SIG-M5 treated with dmso at 0.1 percent for 504 hours (cell line): Measurements from ENCODE around the gene CFAP58.

Experiments used
- DNase-seq: peaks from one replicate; lab custom pipeline; 2025; ENCODE audit not compliant: unreplicated experiment; lab: John Stamatoyannopoulos, UW

The CFAP58 gene

GRCh38 chr10:104353325-104354048 is at the start of gene CFAP58:
Gene CFAP58, plus strand, starts transcription at chr10:104353833. Its CDS starts 65 bp downstream, at chr10:104353898.
- DNase-seq = peak; percentile 50

GRCh38 chr10:104304356-104304745 is 49.3 kb upstream of the CFAP58 start:
- DNase-seq = no peak

- no peak for DNase-seq
Measured at GRCh38 chr10:104304927-104305326, 48.7 kb upstream of the CFAP58 start.

GRCh38 chr10:104306897-104307296 is 46.7 kb upstream of the CFAP58 start:
- no peak for DNase-seq

GRCh38 chr10:104307576-104308438 is 45.8 kb upstream of the CFAP58 start:
- no peak for DNase-seq

GRCh38 chr10:104308439-104308903 is 45.2 kb upstream of the CFAP58 start:
- DNase-seq = no peak

- no peak for DNase-seq
Measured at GRCh38 chr10:104309980-104310978, 43.4 kb upstream of the CFAP58 start.

- DNase-seq = no peak
Measured at GRCh38 chr10:104311184-104311720, 42.4 kb upstream of the CFAP58 start.

GRCh38 chr10:104314591-104315485 is 38.8 kb upstream of the CFAP58 start:
- no peak for DNase-seq

GRCh38 chr10:104315486-104315921 is 38.1 kb upstream of the CFAP58 start:
- no peak for DNase-seq

- DNase-seq = no peak
Measured at GRCh38 chr10:104316321-104317099, 37.1 kb upstream of the CFAP58 start.

- DNase-seq = no peak
Measured at GRCh38 chr10:104317269-104317710, 36.3 kb upstream of the CFAP58 start.

- DNase-seq = no peak
Measured at GRCh38 chr10:104317726-104318299, 35.8 kb upstream of the CFAP58 start.

- no peak for DNase-seq
Measured at GRCh38 chr10:104318326-104318725, 35.3 kb upstream of the CFAP58 start.

GRCh38 chr10:104318810-104319741 is 34.6 kb upstream of the CFAP58 start:
- no peak for DNase-seq

GRCh38 chr10:104321226-104321625 is 32.4 kb upstream of the CFAP58 start:
- DNase-seq = no peak

- no peak for DNase-seq
Measured at GRCh38 chr10:104321725-104322415, 31.8 kb upstream of the CFAP58 start.
